H1 (cell line): ENCODE measurements around the gene UBASH3B. TPM values are rescaled to one million over a fixed set of nuclear protein-coding genes. Genes with fewer than 3 reads are reported as not detected.

ENCODE experiments used
- CBX8 ChIP-seq: fragments of 300-800, 300-1000 bp; sonication (generic); IDR thresholded peaks from 2 replicates; pipeline ENCODE4 v1.7.1; 2016; ENCODE audit warnings: low read depth, low read length, borderline replicate concordance
- CREB1 ChIP-seq: IDR thresholded peaks from 2 replicates; pipeline ENCODE4 v1.6.1; 2012; ENCODE audit warnings: inconsistent platforms
- EZH2 ChIP-seq: fragments of 200-600 bp; sonication (generic); IDR thresholded peaks from 2 replicates; pipeline ENCODE4 v1.7.1; 2012; ENCODE audit warnings: low read depth, mild to moderate bottlenecking, moderate library complexity, low read length, inconsistent platforms; ENCODE audit not compliant: severe bottlenecking
- RAD21 ChIP-seq, 2 experiments: IDR thresholded peaks in 1 of 2; conservative IDR thresholded peaks in 1 of 2; 2 replicates each; pipeline ENCODE4 v1.6.1; 2011; ENCODE audit warnings: low read depth in 2 of 2, low read length in 2 of 2, improper control_type of control experiment in 1 of 2, inconsistent platforms in 1 of 2, mild to moderate bottlenecking in 1 of 2, moderate library complexity in 1 of 2
- SP1 ChIP-seq: IDR thresholded peaks from 2 replicates; pipeline ENCODE4 v1.6.1; 2011; ENCODE audit warnings: low read depth, low read length
- polyA plus RNA-seq, 7 experiments: library from polyadenylated mRNA; depleted of rRNA in 3 of 7; stranded (reverse) in 5 of 7; unstranded in 2 of 7; fragments of >200 nt in 5 of 7; fragments of 200-250 nt in 2 of 7; gene quantifications; 1 replicate in 5 of 7; 2 replicates in 1 of 7; 4 replicates in 1 of 7; pipeline versions ENCODE4 v1.2.1 to v1.2.3, GENCODE V29; 2011 to 2013; ENCODE audit warnings: missing spikeins in 2 of 7, mixed read lengths in 2 of 7
- total RNA-seq: library from RNA; stranded (reverse); fragmentation: NEBNext Ultra II Directional; extraction: Animal tissue kit (Norgen Biotek cat#: 25700); gene quantifications from 2 replicates; pipeline ENCODE4 v1.2.1, GENCODE V29; 2021
- TF ChIP-seq, protein P1 (sequence below): fragments of 300-600 bp; sonication (generic); IDR thresholded peaks from 2 replicates; pipeline ENCODE4 v1.7.1; 2012; ENCODE audit warnings: low read length, moderate library complexity, mild to moderate bottlenecking, inconsistent platforms; ENCODE audit not compliant: insufficient replicate concordance
- TF ChIP-seq, protein P2 (sequence below): IDR thresholded peaks from 2 replicates; pipeline ENCODE4 v1.6.1; 2012; ENCODE audit warnings: low read length, inconsistent platforms

UBASH3B gene
- total and polyA plus RNA-seq, 2 of the 8 experiments (the other 6 are each of a cell fraction or from before 2014, with no cell fraction given), result 7.5 to 9.5 TPM

DNA sequence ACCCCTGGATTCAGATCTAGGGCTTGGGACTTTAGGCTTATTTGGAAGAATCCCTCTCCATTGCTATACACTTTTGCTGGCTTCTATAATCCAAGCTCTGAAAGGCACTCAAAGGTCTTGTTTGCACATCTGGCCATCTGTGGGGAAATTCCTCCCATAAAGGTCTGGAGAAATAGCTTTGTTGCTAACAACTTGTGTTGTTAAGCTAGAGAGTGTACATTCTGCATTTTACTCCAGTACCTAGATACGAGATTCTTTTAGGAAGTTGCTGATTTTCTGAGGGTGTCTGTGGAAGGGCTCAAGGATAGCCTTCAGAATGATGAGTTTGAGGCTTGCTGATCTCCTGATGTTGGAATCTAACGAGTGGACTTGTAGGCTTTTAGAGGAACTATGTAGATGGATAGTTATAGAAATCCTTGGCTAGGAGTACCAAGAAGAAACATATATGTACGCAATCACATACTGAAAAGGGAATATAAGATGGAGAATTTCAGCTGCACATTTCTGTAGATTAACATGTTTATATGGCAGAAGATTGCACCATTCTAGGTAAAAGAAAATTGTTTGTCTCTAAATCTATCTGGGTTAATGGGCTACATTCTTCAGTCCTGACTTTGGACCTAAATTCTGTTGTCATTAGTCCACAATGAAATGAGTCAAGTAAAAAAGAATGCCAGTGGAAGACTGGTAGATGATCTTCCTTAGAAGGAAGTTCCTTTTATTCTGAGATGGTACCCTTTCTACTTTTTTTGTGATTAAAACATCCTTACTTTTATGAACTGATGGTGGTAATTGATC is 51.0 kb downstream of the UBASH3B start (continued):
- TF ChIP-seq, protein P1, sequence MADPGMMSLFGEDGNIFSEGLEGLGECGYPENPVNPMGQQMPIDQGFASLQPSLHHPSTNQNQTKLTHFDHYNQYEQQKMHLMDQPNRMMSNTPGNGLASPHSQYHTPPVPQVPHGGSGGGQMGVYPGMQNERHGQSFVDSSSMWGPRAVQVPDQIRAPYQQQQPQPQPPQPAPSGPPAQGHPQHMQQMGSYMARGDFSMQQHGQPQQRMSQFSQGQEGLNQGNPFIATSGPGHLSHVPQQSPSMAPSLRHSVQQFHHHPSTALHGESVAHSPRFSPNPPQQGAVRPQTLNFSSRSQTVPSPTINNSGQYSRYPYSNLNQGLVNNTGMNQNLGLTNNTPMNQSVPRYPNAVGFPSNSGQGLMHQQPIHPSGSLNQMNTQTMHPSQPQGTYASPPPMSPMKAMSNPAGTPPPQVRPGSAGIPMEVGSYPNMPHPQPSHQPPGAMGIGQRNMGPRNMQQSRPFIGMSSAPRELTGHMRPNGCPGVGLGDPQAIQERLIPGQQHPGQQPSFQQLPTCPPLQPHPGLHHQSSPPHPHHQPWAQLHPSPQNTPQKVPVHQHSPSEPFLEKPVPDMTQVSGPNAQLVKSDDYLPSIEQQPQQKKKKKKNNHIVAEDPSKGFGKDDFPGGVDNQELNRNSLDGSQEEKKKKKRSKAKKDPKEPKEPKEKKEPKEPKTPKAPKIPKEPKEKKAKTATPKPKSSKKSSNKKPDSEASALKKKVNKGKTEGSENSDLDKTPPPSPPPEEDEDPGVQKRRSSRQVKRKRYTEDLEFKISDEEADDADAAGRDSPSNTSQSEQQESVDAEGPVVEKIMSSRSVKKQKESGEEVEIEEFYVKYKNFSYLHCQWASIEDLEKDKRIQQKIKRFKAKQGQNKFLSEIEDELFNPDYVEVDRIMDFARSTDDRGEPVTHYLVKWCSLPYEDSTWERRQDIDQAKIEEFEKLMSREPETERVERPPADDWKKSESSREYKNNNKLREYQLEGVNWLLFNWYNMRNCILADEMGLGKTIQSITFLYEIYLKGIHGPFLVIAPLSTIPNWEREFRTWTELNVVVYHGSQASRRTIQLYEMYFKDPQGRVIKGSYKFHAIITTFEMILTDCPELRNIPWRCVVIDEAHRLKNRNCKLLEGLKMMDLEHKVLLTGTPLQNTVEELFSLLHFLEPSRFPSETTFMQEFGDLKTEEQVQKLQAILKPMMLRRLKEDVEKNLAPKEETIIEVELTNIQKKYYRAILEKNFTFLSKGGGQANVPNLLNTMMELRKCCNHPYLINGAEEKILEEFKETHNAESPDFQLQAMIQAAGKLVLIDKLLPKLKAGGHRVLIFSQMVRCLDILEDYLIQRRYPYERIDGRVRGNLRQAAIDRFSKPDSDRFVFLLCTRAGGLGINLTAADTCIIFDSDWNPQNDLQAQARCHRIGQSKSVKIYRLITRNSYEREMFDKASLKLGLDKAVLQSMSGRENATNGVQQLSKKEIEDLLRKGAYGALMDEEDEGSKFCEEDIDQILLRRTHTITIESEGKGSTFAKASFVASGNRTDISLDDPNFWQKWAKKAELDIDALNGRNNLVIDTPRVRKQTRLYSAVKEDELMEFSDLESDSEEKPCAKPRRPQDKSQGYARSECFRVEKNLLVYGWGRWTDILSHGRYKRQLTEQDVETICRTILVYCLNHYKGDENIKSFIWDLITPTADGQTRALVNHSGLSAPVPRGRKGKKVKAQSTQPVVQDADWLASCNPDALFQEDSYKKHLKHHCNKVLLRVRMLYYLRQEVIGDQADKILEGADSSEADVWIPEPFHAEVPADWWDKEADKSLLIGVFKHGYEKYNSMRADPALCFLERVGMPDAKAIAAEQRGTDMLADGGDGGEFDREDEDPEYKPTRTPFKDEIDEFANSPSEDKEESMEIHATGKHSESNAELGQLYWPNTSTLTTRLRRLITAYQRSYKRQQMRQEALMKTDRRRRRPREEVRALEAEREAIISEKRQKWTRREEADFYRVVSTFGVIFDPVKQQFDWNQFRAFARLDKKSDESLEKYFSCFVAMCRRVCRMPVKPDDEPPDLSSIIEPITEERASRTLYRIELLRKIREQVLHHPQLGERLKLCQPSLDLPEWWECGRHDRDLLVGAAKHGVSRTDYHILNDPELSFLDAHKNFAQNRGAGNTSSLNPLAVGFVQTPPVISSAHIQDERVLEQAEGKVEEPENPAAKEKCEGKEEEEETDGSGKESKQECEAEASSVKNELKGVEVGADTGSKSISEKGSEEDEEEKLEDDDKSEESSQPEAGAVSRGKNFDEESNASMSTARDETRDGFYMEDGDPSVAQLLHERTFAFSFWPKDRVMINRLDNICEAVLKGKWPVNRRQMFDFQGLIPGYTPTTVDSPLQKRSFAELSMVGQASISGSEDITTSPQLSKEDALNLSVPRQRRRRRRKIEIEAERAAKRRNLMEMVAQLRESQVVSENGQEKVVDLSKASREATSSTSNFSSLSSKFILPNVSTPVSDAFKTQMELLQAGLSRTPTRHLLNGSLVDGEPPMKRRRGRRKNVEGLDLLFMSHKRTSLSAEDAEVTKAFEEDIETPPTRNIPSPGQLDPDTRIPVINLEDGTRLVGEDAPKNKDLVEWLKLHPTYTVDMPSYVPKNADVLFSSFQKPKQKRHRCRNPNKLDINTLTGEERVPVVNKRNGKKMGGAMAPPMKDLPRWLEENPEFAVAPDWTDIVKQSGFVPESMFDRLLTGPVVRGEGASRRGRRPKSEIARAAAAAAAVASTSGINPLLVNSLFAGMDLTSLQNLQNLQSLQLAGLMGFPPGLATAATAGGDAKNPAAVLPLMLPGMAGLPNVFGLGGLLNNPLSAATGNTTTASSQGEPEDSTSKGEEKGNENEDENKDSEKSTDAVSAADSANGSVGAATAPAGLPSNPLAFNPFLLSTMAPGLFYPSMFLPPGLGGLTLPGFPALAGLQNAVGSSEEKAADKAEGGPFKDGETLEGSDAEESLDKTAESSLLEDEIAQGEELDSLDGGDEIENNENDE, result no peak
- TF ChIP-seq, protein P2, sequence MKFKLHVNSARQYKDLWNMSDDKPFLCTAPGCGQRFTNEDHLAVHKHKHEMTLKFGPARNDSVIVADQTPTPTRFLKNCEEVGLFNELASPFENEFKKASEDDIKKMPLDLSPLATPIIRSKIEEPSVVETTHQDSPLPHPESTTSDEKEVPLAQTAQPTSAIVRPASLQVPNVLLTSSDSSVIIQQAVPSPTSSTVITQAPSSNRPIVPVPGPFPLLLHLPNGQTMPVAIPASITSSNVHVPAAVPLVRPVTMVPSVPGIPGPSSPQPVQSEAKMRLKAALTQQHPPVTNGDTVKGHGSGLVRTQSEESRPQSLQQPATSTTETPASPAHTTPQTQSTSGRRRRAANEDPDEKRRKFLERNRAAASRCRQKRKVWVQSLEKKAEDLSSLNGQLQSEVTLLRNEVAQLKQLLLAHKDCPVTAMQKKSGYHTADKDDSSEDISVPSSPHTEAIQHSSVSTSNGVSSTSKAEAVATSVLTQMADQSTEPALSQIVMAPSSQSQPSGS, result no peak
- no peak for TF ChIP-seq EZH2
- TF ChIP-seq CREB1, result no peak
- no peak for TF ChIP-seq SP1
- TF ChIP-seq CBX8, result no peak
- TF ChIP-seq RAD21 (IDR thresholded peaks at IDR 0.05 in 1 of 2, conservative IDR thresholded peaks at IDR 0.05 in 1 of 2; ENCODE audit: low read depth in 2 of 2, low read length in 2 of 2), result no peak
